SU-DHL-6 (cell line): Measurements from ENCODE around the gene ZNF555.

Source experiments
- H2AFZ ChIP-seq: fragments of 200-600 bp; sonication (generic); 2 replicates; pipeline ENCODE4 v1.6.1; 2014; ENCODE audit warnings: low read depth, mild to moderate bottlenecking, moderate library complexity, mixed read lengths, antibody characterized with exemption, low read length; ENCODE audit not compliant: severe bottlenecking
- H3F3A ChIP-seq: fragments of 200-600 bp; shearing (Covaris generic); 2 replicates; pipeline ENCODE4 v1.6.0; 2016; ENCODE audit warnings: antibody characterized with exemption, mild to moderate bottlenecking; ENCODE audit not compliant: insufficient read depth
- H3K27ac ChIP-seq: fragments of 200-600 bp; sonication (generic); 2 replicates; pipeline ENCODE4 v1.5.1; 2016; ENCODE audit warnings: low read depth, mild to moderate bottlenecking, low read length, moderate library complexity, mixed read lengths
- H3K27me3 ChIP-seq: fragments of 200-600 bp; sonication (generic), shearing (Covaris generic); 2 replicates; pipeline ENCODE4 v1.6.0; 2014; ENCODE audit warnings: mild to moderate bottlenecking, low read length
- H3K36me3 ChIP-seq: fragments of 200-600 bp; sonication (generic); 2 replicates; pipeline ENCODE4 v1.6.1; 2014; ENCODE audit warnings: mild to moderate bottlenecking, low read length, mixed read lengths
- H3K4me2 ChIP-seq: fragments of 300-600, 200-600 bp; shearing (Covaris generic), sonication (generic); 2 replicates; pipeline ENCODE4 v1.6.0; 2014; ENCODE audit warnings: low read length, low read depth, mild to moderate bottlenecking; ENCODE audit not compliant: poor library complexity, severe bottlenecking
- H3K4me3 ChIP-seq: fragments of 200-600 bp; sonication (generic); 2 replicates; pipeline ENCODE4 v1.5.1; 2014; ENCODE audit warnings: antibody characterized with exemption, low read length, mild to moderate bottlenecking, mixed read lengths; ENCODE audit not compliant: insufficient read depth, poor library complexity, severe bottlenecking
- H3K79me2 ChIP-seq: fragments of 200-600 bp; sonication (generic); 2 replicates; pipeline ENCODE4 v1.6.1; 2014; ENCODE audit warnings: mild to moderate bottlenecking, low read length, moderate library complexity; ENCODE audit not compliant: insufficient read depth
- H3K9ac ChIP-seq: fragments of 200-600 bp; sonication (generic); 2 replicates; pipeline ENCODE4 v1.7.0; 2014; ENCODE audit warnings: mild to moderate bottlenecking, low read length
- H3K9me2 ChIP-seq: fragments of 200-600 bp; sonication (generic); replicated peaks from 2 replicates; pipeline ENCODE4 v1.6.1; 2014; ENCODE audit warnings: low read length; ENCODE audit not compliant: insufficient read depth
- H3K9me3 ChIP-seq: fragments of 200-600 bp; sonication (generic); 2 replicates; pipeline ENCODE4 v1.6.1; 2014; ENCODE audit warnings: low read length, mixed read lengths; ENCODE audit not compliant: insufficient read depth
- H4K20me1 ChIP-seq: fragments of 200-600 bp; sonication (generic); 2 replicates; pipeline ENCODE4 v1.6.1; 2014; ENCODE audit warnings: low read depth, mild to moderate bottlenecking, antibody characterized with exemption, low read length, moderate library complexity, mixed read lengths
- CTCF ChIP-seq: fragments of 200-600 bp; sonication (generic); IDR thresholded peaks from one replicate; pipeline ENCODE4 v1.5.1; 2017; ENCODE audit warnings: antibody characterized with exemption, mild to moderate bottlenecking, low read length, moderate library complexity; ENCODE audit not compliant: insufficient read depth, poor library complexity, severe bottlenecking
- EZH2phosphoT487 ChIP-seq: fragments of 200-600 bp; sonication (generic), shearing (Covaris generic); conservative IDR thresholded peaks from 2 replicates; pipeline ENCODE4 v1.6.1; 2018; ENCODE audit warnings: mild to moderate bottlenecking, antibody characterized with exemption, low read length, moderate library complexity, mixed read lengths

ZNF555 gene

GRCh38 chr19:2820112-2820702 is 21.1 kb upstream of the ZNF555 start:
- peak overlapping the region; percentile 86 for H3K4me2 ChIP-seq
- H3K4me3 ChIP-seq, result peak overlapping the region; percentile 60
- H3K79me2 ChIP-seq, result no peaks in the 10 kb centered on the region
- H3K9me3 ChIP-seq, result no peaks in the 10 kb centered on the region
- TF ChIP-seq CTCF (no peak), EZH2phosphoT487 (no peak)
- no peaks in the 10 kb centered on the region for H3K9me2 ChIP-seq
- H3K36me3 ChIP-seq, result no peaks in the 10 kb centered on the region
- no peaks in the 10 kb centered on the region for H4K20me1 ChIP-seq
- no peaks in the 10 kb centered on the region for H3K27me3 ChIP-seq
- peak overlapping the region; percentile 20 for H2AFZ ChIP-seq
- H3F3A ChIP-seq, result no peaks in the 10 kb centered on the region
- no peak overlapping the region for H3K27ac ChIP-seq
- H3K9ac ChIP-seq, result peak overlapping the region; percentile 68

- Histone ChIP-seq H3K9me3 (no peaks in the 10 kb centered on the region), H3K36me3 (no peaks in the 10 kb centered on the region), H3K9me2 (no peaks in the 10 kb centered on the region), H3K27me3 (no peaks in the 10 kb centered on the region), H3K9ac (no peak overlapping the region), H3K27ac (no peak overlapping the region), H3K4me3 (no peak overlapping the region), H3K4me2 (no peak overlapping the region), H3F3A (no peaks in the 10 kb centered on the region), H2AFZ (no peak overlapping the region), H4K20me1 (no peaks in the 10 kb centered on the region), H3K79me2 (no peaks in the 10 kb centered on the region)
- TF ChIP-seq CTCF (no peak), EZH2phosphoT487 (no peak)
Measured at GRCh38 chr19:2822846-2823245, 18.4 kb upstream of the ZNF555 start.

GRCh38 chr19:2823646-2824045 is 17.6 kb upstream of the ZNF555 start:
- H3K36me3 ChIP-seq, result no peaks in the 10 kb centered on the region
- no peak overlapping the region for H3K9ac ChIP-seq
- H2AFZ ChIP-seq, result no peak overlapping the region
- H3K4me2 ChIP-seq, result no peak overlapping the region
- no peaks in the 10 kb centered on the region for H3K9me3 ChIP-seq
- H4K20me1 ChIP-seq, result no peaks in the 10 kb centered on the region
- H3K27me3 ChIP-seq, result no peaks in the 10 kb centered on the region
- H3K79me2 ChIP-seq, result no peaks in the 10 kb centered on the region
- no peaks in the 10 kb centered on the region for H3K9me2 ChIP-seq
- no peak overlapping the region for H3K4me3 ChIP-seq
- TF ChIP-seq CTCF (no peak), EZH2phosphoT487 (no peak)
- H3F3A ChIP-seq, result no peaks in the 10 kb centered on the region
- H3K27ac ChIP-seq, result no peak overlapping the region
